ENCODE results near the gene TBC1D17. TPM values are rescaled to one million over a fixed set of nuclear protein-coding genes. Genes with fewer than 3 reads are reported as not detected.

The TBC1D17 gene
- polyA plus RNA-seq, 1 donor (not counting 4 experiments of a cell fraction or from before 2014, with no cell fraction given): 9.4 TPM

DNA sequence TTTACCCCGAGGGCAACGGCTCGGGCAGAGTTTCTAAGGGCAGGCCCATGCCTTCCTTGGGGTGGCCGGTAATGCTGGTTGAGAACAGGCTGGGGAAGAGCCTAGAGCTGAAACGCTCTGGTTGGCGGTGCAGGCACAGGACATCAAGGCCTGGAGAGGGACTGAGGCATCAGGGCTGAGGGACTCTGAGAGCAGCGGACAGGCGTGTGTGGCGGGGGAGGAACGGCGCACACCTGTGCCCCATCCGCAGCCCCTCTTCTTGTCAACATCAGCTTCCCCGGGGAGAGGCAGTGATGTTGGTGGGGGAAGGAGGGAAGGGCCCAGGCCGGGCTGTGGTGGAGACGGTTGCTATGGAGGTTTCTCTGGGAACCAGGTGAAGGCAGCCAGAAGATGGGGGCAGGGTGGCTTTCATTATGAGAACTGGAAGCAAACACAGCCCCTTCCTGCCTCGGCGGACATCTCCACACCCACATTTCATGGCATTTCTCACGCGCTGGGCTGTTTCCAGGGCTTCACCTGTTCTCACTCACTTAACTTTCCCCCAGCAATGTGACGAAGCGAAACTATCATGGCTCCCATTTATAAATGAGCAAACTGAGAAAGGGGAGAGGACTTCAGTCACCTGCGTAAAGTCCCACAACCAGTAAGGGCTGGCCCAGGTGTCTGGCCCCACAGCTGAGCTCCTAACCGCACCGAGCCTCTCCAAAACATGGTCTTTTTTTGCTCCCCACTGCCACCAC is 43.3 kb downstream of the TBC1D17 start:
- no peaks in the 10 kb centered on the region for H3K4me1 ChIP-seq (ENCODE audit: control insufficient read depth, extremely low read depth, insufficient read depth, low read length)
- H2AFZ ChIP-seq (ENCODE audit: control insufficient read depth, low read length): no peak overlapping the region
- no peak for TF ChIP-seq EZH2 (IDR thresholded peaks at IDR 0.05; ENCODE audit: low read length)
- TF ChIP-seq, protein P1, sequence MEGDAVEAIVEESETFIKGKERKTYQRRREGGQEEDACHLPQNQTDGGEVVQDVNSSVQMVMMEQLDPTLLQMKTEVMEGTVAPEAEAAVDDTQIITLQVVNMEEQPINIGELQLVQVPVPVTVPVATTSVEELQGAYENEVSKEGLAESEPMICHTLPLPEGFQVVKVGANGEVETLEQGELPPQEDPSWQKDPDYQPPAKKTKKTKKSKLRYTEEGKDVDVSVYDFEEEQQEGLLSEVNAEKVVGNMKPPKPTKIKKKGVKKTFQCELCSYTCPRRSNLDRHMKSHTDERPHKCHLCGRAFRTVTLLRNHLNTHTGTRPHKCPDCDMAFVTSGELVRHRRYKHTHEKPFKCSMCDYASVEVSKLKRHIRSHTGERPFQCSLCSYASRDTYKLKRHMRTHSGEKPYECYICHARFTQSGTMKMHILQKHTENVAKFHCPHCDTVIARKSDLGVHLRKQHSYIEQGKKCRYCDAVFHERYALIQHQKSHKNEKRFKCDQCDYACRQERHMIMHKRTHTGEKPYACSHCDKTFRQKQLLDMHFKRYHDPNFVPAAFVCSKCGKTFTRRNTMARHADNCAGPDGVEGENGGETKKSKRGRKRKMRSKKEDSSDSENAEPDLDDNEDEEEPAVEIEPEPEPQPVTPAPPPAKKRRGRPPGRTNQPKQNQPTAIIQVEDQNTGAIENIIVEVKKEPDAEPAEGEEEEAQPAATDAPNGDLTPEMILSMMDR (optimal IDR thresholded peaks at IDR 0.05 in 1 of 3, IDR thresholded peaks at IDR 0.05 in 1 of 3, conservative IDR thresholded peaks at IDR 0.05 in 1 of 3; ENCODE audit: extremely low read depth in 1 of 3, insufficient read depth in 2 of 3, low read length in 3 of 3): no peak
- H3K79me2 ChIP-seq (ENCODE audit: control insufficient read depth, insufficient read depth, low read length): peaks cover 86% of the 10 kb centered on the region
- peaks cover 9% of the 10 kb centered on the region for H4K20me1 ChIP-seq (ENCODE audit: control insufficient read depth, extremely low read depth, insufficient read depth, low read length)
- no peak overlapping the region for H3K4me2 ChIP-seq (ENCODE audit: control insufficient read depth, extremely low read depth, insufficient read depth, low read depth, low read length)
- no peak overlapping the region for H3K9ac ChIP-seq (ENCODE audit: control insufficient read depth, extremely low read depth, insufficient read depth, low read length)
- H3K9me1 ChIP-seq (ENCODE audit: control insufficient read depth, extremely low read depth, insufficient read depth, low read length): no peaks in the 10 kb centered on the region
- H3K27ac ChIP-seq (ENCODE audit: control insufficient read depth, insufficient read depth, low read length): no peak overlapping the region
- peaks cover 30 to 45% of the 10 kb centered on the region in 2 experiments for H3K36me3 ChIP-seq (ENCODE audit: control insufficient read depth in 2 of 2, extremely low read depth in 1 of 2, insufficient read depth in 2 of 2, low read length in 2 of 2)
- dilution Hi-C loops (cut with MboI; ENCODE audit: extremely low pct_ligation_motif_present, low sequenced_read_pairs): no loop called here
- no peaks in the 10 kb centered on the region for H3K9me3 ChIP-seq (ENCODE audit: control insufficient read depth, low read depth, low read length)
- DNase-seq (ENCODE audit: low read depth, low spot score) (no peak), FAIRE-seq (no peak)
- H3K27me3 ChIP-seq (ENCODE audit: control insufficient read depth, extremely low read depth, insufficient read depth, low read length): no peaks in the 10 kb centered on the region
- H3K4me3 ChIP-seq (ENCODE audit: control insufficient read depth in 2 of 3, extremely low read depth in 1 of 3, insufficient read depth in 2 of 3, low read depth in 1 of 3, low read length in 3 of 3): no peak overlapping the region

DNA sequence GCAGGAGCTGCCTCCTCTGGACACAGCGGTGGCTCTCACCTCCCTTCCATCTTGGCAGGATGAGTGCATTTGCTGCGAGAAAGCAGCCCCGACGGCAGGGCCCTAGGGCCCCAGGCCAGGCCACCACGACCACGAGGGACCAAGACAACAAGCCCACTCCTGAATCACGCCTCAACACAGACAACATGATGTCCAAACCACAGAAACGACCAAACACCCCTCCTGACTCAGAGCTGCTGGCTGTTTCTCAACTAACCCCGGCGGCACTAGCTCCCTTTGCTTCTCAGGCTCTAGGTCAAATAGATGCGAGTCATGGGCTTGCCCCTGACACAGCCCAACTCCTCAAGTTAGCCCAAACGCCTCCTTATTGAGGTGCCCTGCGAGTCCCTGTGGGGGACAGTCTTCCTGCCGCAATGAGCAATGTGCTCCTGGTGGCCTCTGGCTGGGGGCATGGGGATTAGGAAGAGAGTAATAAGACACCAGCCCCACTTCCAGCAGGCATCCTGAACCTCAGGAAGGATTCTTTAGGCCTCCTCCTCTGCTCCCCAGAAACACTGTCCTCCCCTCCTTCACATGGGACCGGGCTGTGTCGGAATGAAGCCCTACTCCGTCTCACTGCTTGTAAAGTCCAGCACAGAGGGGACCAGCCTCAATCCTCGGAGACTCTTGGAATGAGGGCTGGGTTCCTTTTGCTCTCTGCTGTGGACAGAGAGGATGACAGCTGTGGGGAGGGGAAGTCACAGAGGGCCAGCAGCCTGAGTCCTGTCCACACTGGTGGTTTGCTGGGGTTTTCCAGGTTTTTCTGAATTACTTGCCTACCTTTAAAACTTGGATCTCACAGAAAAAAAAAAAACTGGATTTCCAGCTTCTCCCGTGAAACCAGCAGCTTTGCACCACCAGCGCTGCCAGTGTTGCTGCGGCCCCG is 44.6 kb downstream of the TBC1D17 start:
- DNase-seq (ENCODE audit: low read depth, low spot score) (no peak), FAIRE-seq (no peak)
- Histone ChIP-seq H3K9me1 (ENCODE audit: control insufficient read depth, extremely low read depth, insufficient read depth, low read length) (peaks cover 2% of the 10 kb centered on the region), H3K27ac (ENCODE audit: control insufficient read depth, insufficient read depth, low read length) (no peak overlapping the region), H3K4me1 (ENCODE audit: control insufficient read depth, extremely low read depth, insufficient read depth, low read length) (peaks cover 2% of the 10 kb centered on the region), H3K79me2 (ENCODE audit: control insufficient read depth, insufficient read depth, low read length) (peaks cover 89% of the 10 kb centered on the region), H3K9ac (ENCODE audit: control insufficient read depth, extremely low read depth, insufficient read depth, low read length) (no peak overlapping the region), H3K4me2 (ENCODE audit: control insufficient read depth, extremely low read depth, insufficient read depth, low read depth, low read length) (no peak overlapping the region), H3K4me3 (ENCODE audit: control insufficient read depth in 2 of 3, extremely low read depth in 1 of 3, insufficient read depth in 2 of 3, low read depth in 1 of 3, low read length in 3 of 3) (no peak overlapping the region), H3K27me3 (ENCODE audit: control insufficient read depth, extremely low read depth, insufficient read depth, low read length) (no peaks in the 10 kb centered on the region), H2AFZ (ENCODE audit: control insufficient read depth, low read length) (no peak overlapping the region), H4K20me1 (ENCODE audit: control insufficient read depth, extremely low read depth, insufficient read depth, low read length) (peaks cover 9% of the 10 kb centered on the region), H3K36me3 (ENCODE audit: control insufficient read depth in 2 of 2, extremely low read depth in 1 of 2, insufficient read depth in 2 of 2, low read length in 2 of 2) (peaks cover 28 to 50% of the 10 kb centered on the region in 2 experiments), H3K9me3 (ENCODE audit: control insufficient read depth, low read depth, low read length) (no peaks in the 10 kb centered on the region)
- dilution Hi-C loops (cut with MboI; ENCODE audit: extremely low pct_ligation_motif_present, low sequenced_read_pairs): no loop called here
- TF ChIP-seq EZH2 (IDR thresholded peaks at IDR 0.05; ENCODE audit: low read length): no peak
- TF ChIP-seq, protein P1 (optimal IDR thresholded peaks at IDR 0.05 in 1 of 3, IDR thresholded peaks at IDR 0.05 in 1 of 3, conservative IDR thresholded peaks at IDR 0.05 in 1 of 3; ENCODE audit: extremely low read depth in 1 of 3, insufficient read depth in 2 of 3, low read length in 3 of 3): no peak
